NT2/D1 (cell line): ENCODE data around the gene CD274.

Experiments
- SUZ12 ChIP-seq: IDR thresholded peaks from 2 replicates; pipeline ENCODE4 v1.6.1; 2011; ENCODE audit not compliant: insufficient read length, insufficient read depth; ENCODE audit errors: extremely low read depth
- YY1 ChIP-seq: IDR thresholded peaks from 2 replicates; pipeline ENCODE4 v1.6.1; 2011; ENCODE audit not compliant: insufficient read length, insufficient read depth
- ZNF274 ChIP-seq: IDR thresholded peaks from 2 replicates; pipeline ENCODE4 v1.6.1; 2011; ENCODE audit warnings: mild to moderate bottlenecking, low read depth, low read length

GRCh38 chr9:5453004-5453403, 2.7 kb downstream of the CD274 start:
- TF ChIP-seq YY1 (no peak), ZNF274 (no peak), SUZ12 (no peak)
